Activated T-cell treated with anti-CD3 and anti-CD28 coated beads for 48 hours (primary cell): ENCODE measurements around the gene PRKCA.
"Not testable (repeated sequence)": the region's sequence is repeated elsewhere in the genome, so short reads cannot be mapped to it uniquely, and the experiment has no call there.

Experiments
- DNase-seq: peaks from one replicate; pipeline ENCODE4 v3.0.0-alpha.2; 2020; ENCODE audit warnings: low read depth

PRKCA gene

DNA sequence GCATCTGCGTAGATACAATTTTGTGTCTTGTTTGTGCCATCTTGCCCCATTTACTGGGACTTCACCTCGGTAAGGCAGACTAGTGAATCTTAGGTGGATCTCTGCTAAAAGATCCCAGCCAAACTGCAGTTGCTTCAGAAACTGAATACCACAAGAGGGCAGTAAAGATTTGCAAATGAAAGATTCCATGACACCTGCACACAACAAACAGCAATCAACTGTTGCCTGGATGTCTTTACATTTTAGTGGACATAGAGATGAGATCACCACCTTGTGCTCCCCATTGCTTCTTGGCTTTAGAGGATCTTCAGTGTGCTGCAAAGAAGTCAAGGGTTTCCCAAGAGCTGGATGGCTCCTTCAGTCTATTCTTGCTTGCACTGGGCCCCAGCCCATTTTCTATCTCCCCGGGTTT lies 413.3 kb downstream of the PRKCA start:
- DNase-seq = no peak

DNA sequence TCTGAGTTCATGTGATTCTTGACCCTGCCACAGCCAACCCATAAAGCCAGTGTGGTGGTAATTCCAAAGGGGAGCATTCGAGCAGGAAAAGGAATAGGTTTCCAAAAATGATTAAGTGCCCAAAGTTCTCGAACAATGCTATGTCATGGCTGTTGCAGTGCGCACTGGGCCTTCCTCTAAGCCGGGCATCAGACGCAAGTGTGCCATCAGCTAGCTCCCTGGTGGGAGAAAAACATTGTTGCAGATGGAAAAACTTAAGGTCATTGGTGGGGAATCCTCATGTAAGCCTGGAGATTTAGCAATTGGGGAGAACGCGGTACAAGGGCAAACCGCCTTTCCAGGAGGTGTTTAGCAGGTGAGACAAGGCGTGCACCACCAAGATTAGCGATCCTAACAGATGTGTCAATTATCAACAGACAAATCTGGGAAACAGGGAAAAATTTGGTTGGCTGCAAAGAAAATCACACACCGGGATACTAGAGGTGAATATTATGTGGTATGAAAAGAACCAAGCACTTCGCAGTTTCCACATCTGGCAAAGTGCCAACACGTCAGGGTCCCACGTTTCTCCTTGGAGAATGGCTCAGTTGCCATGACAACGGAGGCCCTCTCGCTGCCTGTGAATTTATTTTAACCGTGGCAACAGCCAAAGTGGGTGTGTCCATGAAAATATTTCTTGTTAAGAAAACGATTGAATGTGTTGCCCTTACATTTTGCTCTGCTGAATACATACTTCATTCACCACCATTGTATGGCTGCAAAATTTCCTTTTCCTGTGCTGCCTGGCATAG lies 414.0 kb downstream of the PRKCA start:
- no peak for DNase-seq

DNA sequence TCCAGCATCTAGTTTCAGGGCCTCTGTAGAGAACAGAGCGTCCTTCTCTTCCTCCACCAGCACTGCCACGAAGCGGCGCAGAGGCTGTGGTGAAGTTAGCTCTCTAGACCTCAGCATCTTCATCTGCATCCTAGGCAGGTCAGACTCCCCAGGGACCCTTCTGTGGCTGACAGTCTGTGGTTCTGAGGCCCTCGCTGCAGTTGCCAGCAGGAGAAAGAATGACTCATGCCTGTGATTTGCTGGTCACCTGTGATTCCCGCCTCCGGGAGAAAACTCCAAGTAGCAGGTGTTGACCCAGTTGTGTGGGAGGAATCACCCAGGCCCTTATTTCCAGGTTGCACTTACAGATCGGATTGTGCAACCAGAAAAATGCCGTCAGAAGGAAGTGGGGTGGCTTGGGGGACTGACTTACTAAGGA lies 415.2 kb downstream of the PRKCA start:
- no peak for DNase-seq

- DNase-seq = no peak
Observed at GRCh38 chr17:66720027-66720426, 417.6 kb downstream of the PRKCA start.

GRCh38 chr17:66720567-66720966 lies 418.2 kb downstream of the PRKCA start:
- DNase-seq = no peak

- DNase-seq = no peak
Observed at GRCh38 chr17:66722341-66722740, 419.9 kb downstream of the PRKCA start.

DNA sequence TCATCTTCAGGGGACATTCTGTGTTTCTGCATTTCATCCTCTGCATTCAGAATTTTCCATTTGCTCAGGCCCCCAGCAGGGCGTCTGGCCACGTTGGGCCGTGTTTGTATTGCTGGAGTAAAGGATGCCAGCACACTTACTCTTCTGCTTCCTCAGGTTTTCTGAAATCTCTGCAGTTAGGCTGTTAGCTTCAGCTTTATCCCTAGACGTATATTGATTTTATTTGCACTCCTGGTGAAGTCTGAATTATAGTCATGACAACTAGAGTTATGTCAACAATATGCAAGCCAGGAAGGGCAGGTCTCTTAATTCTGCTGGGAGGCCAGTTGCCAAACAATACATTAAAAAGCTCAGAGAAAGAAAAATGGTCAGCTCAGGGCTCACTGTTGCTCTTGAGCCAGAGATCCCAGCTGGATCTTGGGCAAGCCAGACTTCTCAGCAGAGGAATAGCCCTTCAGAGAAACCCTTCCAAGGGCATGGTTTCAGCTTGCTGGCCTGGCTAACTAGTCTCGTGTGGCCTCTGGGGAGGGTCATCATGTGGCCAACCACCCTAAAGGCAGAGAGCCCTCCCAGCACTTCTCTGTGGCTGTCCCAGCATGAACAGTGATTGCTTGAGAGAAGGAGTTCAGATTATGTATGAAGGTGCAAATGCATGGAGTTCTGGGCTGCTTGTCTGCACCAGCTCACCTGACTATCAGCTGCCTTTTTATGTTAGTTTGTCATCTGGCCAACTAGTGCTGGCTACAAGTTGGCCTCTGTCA lies 422.3 kb downstream of the PRKCA start:
- no peak for DNase-seq

GRCh38 chr17:66725438-66725837 lies 423.0 kb downstream of the PRKCA start:
- not testable (repeated sequence) for DNase-seq

GRCh38 chr17:66725956-66726355 lies 423.5 kb downstream of the PRKCA start:
- no peak for DNase-seq

DNA sequence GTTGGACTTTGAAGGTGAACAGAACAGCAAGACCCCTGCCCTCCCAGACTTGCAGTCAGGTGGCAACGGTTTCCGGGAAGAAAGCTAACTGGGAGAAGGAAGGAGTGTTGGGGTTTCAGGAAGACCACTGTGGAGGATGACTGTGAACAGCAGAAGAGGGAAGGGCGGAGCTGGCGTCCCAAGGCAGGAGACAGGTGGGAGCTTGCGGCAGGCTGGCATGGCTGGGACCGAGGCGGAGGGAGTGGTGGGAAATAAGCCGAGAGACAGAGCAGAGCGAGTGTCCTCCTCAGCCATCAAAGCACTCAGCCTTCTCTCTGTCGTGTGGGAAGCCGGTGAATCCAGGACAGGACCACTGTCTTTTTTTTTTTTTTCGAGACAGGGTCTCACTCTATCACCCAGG lies 424.0 kb downstream of the PRKCA start:
- no peak for DNase-seq

DNA sequence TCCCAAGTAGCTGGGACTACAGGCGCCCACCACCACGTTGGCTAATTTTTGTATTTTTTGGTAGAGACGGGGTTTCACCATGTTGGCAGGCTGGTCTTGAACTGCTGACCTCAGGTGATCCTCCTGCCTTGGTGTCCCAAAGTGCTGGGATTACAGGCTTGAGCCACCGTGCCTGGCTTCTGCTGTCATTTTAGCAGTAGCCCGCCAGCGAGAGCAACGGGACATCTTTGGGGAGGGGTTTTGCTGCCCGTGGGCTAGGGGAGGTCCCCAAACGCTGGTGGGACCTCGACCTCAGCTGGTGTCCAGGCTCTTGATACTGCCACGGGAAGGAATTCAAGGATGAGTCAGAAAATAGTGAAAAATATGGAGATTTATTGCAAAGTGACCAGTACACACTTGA lies 424.4 kb downstream of the PRKCA start:
- DNase-seq = no peak

DNA sequence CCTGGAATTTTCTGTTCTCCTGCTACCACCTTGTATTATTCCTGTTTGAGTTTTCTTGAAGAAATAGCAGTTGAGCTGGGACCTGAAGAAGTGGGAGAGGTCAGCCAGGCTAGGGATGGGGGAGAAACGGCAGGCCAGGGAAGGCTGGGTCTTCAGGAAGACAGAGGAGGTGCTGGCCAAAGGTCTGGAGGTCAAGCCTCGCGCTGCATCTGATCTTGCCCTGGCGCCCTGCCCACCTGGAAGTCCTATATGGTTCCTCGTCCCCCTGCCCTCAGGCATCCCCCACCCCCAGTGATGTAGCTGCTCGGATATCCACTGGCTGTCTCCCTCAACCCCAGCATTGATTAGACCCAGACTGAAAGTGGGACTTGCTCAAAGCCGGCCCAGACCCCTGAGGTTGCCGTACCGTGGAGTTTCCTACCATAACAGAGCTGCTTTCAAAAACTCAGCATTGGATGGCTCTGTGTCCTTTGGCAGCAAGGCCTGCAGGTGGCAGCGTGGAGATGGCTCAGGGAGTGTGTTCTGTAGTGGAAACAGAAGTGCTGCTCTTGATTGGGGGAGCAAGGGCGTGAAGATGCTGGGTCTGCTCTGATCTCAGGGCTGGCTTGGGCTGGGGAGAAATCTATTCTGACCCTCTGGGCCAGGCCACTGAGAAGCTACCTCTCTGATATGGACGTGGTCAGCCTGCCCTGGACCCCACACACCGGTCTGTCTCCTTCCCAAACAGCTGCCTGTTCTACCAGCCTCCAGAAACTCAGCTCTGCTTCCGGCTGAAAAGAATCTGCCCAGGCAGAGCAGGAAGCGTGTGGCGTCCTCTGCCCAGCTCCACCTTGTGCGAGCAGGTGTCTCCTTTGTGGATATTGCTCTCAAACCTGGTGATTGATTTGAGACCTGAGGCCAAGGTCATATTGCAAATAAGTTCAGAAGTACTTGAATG lies 425.5 kb downstream of the PRKCA start:
- DNase-seq = peak; percentile 23

GRCh38 chr17:66730461-66730923 lies 428.1 kb downstream of the PRKCA start:
- DNase-seq = no peak

- no peak for DNase-seq
Observed at GRCh38 chr17:66733759-66734158, 431.3 kb downstream of the PRKCA start.

DNA sequence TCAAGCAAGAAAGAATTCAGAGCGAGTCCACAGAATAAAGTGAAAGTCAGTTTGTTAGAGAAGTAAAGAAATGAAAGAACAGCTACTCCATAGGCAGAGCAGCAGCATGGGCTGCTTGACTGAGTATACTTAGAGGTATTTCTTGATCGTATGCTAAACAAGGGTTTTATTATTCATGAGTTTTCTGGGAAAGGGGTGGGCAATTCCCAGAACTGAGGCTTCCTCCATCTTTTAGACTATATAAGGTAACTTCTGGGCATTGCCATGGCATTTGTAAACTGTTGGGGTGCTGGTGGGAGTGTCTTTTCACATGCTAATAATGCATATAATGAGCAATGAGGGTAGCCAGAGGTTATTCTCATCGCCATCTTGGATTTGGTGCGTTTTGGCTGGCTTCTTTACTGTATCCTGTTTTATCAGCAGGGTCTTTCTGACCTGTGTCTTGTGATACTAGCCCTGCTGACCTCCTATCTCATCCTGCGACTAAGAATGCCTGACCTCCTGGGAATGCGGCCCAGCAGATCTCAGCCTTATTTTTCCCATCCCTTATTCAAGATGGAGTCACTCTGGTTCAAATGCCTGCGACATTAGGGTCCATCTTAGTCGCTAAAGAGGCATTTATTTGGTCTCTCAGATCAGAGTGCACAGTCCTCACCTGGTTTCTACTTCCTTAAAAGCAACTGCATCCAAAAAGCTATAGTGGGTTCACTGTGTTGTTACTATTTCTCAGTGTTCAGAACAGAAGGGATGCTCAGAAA lies 432.0 kb downstream of the PRKCA start:
- no peak for DNase-seq

- no peak for DNase-seq
Observed at GRCh38 chr17:66737524-66737923, 435.1 kb downstream of the PRKCA start.

- no peak for DNase-seq
Observed at GRCh38 chr17:66738301-66738700, 435.9 kb downstream of the PRKCA start.

DNA sequence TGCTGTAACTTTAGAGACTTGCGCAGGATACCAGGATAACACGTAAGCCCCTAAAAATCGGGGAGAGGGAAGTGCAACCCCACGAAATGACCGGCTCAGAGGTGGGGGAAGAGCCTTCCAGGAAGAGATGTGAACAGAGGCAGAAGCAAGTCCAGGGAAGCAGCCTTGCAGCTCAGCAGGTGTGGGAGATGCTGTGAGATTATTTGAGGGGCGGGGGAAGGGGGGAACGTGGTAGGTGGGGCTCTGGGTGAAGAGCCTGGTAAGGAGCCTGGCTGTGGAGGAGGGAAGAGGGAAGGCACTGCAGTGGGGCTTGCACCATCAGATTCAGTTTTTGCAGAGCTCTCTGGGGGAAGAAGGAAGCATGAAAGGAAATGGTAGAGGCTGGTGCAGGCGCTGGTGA lies 437.1 kb downstream of the PRKCA start:
- no peak for DNase-seq

GRCh38 chr17:66740226-66740625 lies 437.8 kb downstream of the PRKCA start:
- DNase-seq = no peak

- DNase-seq = no peak
Observed at GRCh38 chr17:66743511-66743910, 441.1 kb downstream of the PRKCA start.

DNA sequence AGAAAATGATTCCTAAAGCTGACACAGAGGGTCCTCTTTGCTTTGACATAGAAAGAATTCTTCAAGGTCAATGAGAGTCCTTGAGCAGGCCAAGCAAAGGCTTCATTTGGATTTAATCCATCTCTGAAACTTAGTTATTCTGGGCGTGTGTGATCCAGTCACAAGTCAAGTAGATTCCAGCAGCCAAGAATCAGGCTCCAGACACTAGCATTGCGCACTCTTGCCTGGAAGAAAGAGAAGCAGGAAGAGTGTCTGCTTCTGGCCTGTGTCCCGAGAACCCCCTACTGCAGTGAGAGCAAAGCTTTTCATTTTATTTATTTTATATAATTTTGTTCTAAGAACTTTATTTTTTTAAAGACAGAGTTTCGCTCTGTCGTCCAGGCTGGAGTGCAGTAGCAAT lies 444.3 kb downstream of the PRKCA start:
- DNase-seq = no peak
